Neural crest cell (in vitro differentiated cells): ENCODE measurements around the gene ZBED2. TPM values are rescaled to one million over a fixed set of nuclear protein-coding genes. Genes with fewer than 3 reads are reported as not detected.

ENCODE experiments used
- DNase-seq: peaks from one replicate; pipeline ENCODE4 v3.0.0; 2021; ENCODE audit warnings: low read depth, mixed read lengths, low spot score
- H3K27ac Mint-ChIP-seq: one replicate; pipeline ENCODE4 v1.8.0; 2021; ENCODE audit warnings: mild to moderate bottlenecking, mixed read lengths; ENCODE audit not compliant: unreplicated experiment
- H3K27me3 Mint-ChIP-seq: 2 replicates; pipeline ENCODE4 v1.8.0; 2021; ENCODE audit warnings: low read depth, mild to moderate bottlenecking, mixed read lengths
- H3K36me3 Mint-ChIP-seq: 2 replicates; pipeline ENCODE4 v1.8.0; 2021; ENCODE audit warnings: low read depth, mild to moderate bottlenecking, mixed read lengths
- H3K4me1 Mint-ChIP-seq: 2 replicates; pipeline ENCODE4 v1.8.0; 2021; ENCODE audit warnings: mixed read lengths
- H3K4me3 Mint-ChIP-seq: one replicate; pipeline ENCODE4 v1.8.0; 2021; ENCODE audit warnings: mild to moderate bottlenecking, mixed read lengths
- H3K9me3 Mint-ChIP-seq: 2 replicates; pipeline ENCODE4 v1.8.0; 2021; ENCODE audit warnings: mixed read lengths
- CTCF ChIP-seq: fragments of 200-600 bp; sonication (generic); conservative IDR thresholded peaks from 2 replicates; pipeline ENCODE4 v1.5.0; 2021; ENCODE audit warnings: antibody characterized with exemption, mild to moderate bottlenecking
- total RNA-seq: library from RNA; stranded (reverse); gene quantifications from 2 replicates; pipeline ENCODE4 v1.2.1, GENCODE V29; 2021

ZBED2 gene
- total RNA-seq, 1 donor from 2014 or later, result not detected

DNA sequence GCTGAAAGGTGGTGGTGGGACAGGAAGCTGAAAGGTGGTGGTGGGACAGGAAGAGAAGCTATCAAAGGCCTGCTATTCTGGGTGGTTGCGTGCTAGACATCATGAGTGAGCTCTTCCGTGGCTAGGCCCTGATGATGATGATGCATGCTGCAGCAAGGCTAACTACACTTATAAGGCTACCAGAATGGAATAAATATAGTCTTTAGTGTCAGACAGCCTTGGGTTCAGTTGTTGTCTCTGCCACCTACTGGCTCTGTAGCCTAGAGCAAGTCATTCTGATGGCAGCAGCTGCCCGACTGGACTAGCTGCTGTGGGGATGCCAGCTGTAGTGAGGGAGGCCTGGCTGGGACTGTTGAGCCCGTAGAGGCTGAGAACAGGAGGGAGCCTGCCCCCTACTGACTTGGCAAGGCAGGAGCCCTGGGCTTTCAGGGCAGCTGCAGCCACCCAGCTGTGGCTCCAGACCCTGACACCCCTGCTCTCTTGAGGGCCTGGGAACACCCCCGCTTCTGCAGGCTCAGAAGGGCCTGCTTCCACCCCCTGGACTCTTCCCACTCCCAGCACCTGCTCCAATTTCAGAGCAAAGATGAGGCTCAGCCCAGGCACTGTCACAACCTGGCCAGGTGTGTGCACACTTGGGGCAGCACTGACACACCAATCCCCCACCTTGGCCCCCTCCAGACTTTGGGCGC is 21.4 kb upstream of the ZBED2 start:
- Mint-ChIP-seq H3K4me3 (no peak overlapping the region), H3K9me3 (peaks cover 2% of the 10 kb centered on the region), H3K4me1 (no peaks in the 10 kb centered on the region), H3K27me3 (no peaks in the 10 kb centered on the region), H3K36me3 (no peaks in the 10 kb centered on the region), H3K27ac (no peak overlapping the region)
- no peak for TF ChIP-seq CTCF
- no peak for DNase-seq

DNA sequence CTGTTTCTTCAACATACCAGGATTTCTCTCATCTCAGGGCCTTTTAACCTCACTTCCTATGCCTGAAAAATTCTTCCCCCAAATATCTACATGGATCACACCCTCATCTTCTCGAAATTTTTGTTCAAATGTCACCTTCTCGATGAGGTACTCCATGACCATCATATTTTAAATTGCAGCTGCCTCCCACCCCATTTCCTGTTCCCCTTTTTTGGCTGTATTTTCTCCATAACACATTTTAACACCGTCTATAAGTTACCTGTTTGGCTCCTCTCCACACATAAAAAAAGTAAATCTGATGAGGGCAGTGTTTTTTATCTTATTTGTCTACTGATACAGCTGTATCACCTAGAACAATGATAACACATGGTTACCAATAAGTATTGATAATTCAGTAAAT is 20.7 kb upstream of the ZBED2 start:
- no peak for TF ChIP-seq CTCF
- Mint-ChIP-seq H3K36me3 (no peaks in the 10 kb centered on the region), H3K27ac (no peak overlapping the region), H3K4me3 (no peak overlapping the region), H3K4me1 (no peaks in the 10 kb centered on the region), H3K27me3 (no peaks in the 10 kb centered on the region), H3K9me3 (peaks cover 2% of the 10 kb centered on the region)
- no peak for DNase-seq

DNA sequence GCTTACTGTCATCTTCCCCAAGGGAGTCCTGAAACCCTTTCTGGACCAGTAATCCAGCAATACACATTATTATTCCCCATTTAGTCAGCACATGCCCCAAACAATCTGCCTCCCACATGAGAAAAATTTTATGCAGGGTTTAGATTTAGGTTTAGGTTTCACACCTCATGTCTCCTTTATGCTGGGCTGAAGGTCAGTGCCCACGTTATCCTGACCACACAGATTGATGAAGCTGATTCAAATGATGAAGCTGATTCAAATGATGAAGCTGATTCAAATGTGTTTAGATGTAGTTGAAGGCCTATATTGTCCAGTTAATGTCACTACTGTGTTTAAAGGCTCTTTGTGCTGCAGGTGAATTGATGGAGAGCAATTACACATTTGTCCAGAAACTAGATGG is 18.1 kb upstream of the ZBED2 start:
- H3K9me3 Mint-ChIP-seq, result peaks cover 2% of the 10 kb centered on the region
- H3K36me3 Mint-ChIP-seq, result no peaks in the 10 kb centered on the region
- no peak overlapping the region for H3K4me3 Mint-ChIP-seq
- no peak for DNase-seq
- H3K27ac Mint-ChIP-seq, result no peak overlapping the region
- no peaks in the 10 kb centered on the region for H3K27me3 Mint-ChIP-seq
- H3K4me1 Mint-ChIP-seq, result peaks cover 4% of the 10 kb centered on the region
- no peak for TF ChIP-seq CTCF

DNA sequence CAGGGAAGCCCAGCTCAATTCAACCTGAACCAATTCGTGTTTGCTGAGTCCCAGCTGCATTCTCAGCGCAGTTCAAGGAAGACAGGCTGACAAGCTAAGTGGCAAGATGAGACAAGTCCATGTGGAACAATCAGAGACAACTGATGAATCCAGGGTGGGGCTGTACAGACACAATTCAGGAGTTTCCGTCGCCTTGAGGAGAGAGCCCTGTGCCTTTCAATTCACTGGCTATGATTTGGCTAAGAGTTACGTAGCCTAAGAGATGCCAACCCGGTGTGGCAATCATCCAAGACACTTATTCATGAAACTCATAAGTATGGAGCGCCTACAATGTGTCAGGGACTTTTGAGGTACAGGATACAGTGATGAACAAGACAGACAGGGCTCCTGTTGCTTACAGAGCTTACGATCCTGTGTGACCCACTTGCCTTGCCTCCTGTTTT is 15.5 kb upstream of the ZBED2 start:
- Mint-ChIP-seq H3K27me3 (no peaks in the 10 kb centered on the region), H3K9me3 (peaks cover 5% of the 10 kb centered on the region), H3K36me3 (no peaks in the 10 kb centered on the region), H3K4me3 (no peak overlapping the region), H3K4me1 (peaks cover 4% of the 10 kb centered on the region), H3K27ac (no peak overlapping the region)
- no peak for DNase-seq
- TF ChIP-seq CTCF, result no peak

GRCh38 chr3:111610189-111610588 is 15.0 kb upstream of the ZBED2 start:
- no peaks in the 10 kb centered on the region for H3K27me3 Mint-ChIP-seq
- no peaks in the 10 kb centered on the region for H3K36me3 Mint-ChIP-seq
- H3K27ac Mint-ChIP-seq, result no peak overlapping the region
- no peak overlapping the region for H3K4me3 Mint-ChIP-seq
- TF ChIP-seq CTCF, result no peak
- H3K9me3 Mint-ChIP-seq, result peaks cover 6% of the 10 kb centered on the region
- peaks cover 4% of the 10 kb centered on the region for H3K4me1 Mint-ChIP-seq
- DNase-seq, result no peak
